Neural progenitor cell (in vitro differentiated cells): Measurements from ENCODE around the gene PRSS38. TPM values are rescaled to one million over a fixed set of nuclear protein-coding genes. Genes with fewer than 3 reads are reported as not detected.
"Not testable (repeated sequence)": the region's sequence is repeated elsewhere in the genome, so short reads cannot be mapped to it uniquely, and the experiment has no call there.

Source experiments
- DNase-seq: peaks from one replicate; pipeline ENCODE4 v3.0.0-alpha.2; 2016; ENCODE audit warnings: low spot score
- H2AFZ ChIP-seq: fragments of 200-600 bp; sonication (generic); replicated peaks from 2 replicates; pipeline ENCODE4 v1.6.1; 2016; ENCODE audit warnings: antibody characterized with exemption
- H3F3A ChIP-seq: fragments of 200-600 bp; sonication (generic); 2 replicates; pipeline ENCODE4 v1.6.1; 2016; ENCODE audit warnings: antibody characterized with exemption, low read depth
- H3K27ac ChIP-seq: fragments of 200-600 bp; sonication (generic); 2 replicates; pipeline ENCODE4 v1.5.1; 2016; ENCODE audit warnings: mild to moderate bottlenecking
- H3K27me3 ChIP-seq: fragments of 200-600 bp; sonication (generic); 2 replicates; pipeline ENCODE4 v1.6.1; 2016; ENCODE audit warnings: mild to moderate bottlenecking, moderate library complexity
- H3K36me3 ChIP-seq: fragments of 200-600 bp; sonication (generic); 2 replicates; pipeline ENCODE4 v1.5.1; 2016
- H3K4me1 ChIP-seq: fragments of 200-600 bp; sonication (generic); 2 replicates; pipeline ENCODE4 v1.6.1; 2016; ENCODE audit warnings: mixed run types
- H3K4me2 ChIP-seq: fragments of 200-600 bp; sonication (generic); 2 replicates; pipeline ENCODE4 v1.6.1; 2016
- H3K4me3 ChIP-seq: fragments of 200-600 bp; sonication (generic); 2 replicates; pipeline ENCODE4 v1.5.1; 2016
- H3K79me2 ChIP-seq: fragments of 200-600 bp; sonication (generic); 2 replicates; pipeline ENCODE4 v1.6.1; 2016; ENCODE audit warnings: low read depth
- H3K9ac ChIP-seq: fragments of 200-600 bp; sonication (generic); 2 replicates; pipeline ENCODE4 v1.6.1; 2016
- H3K9me3 ChIP-seq: fragments of 200-600 bp; sonication (generic); 2 replicates; pipeline ENCODE4 v1.5.1; 2016; ENCODE audit warnings: low read depth
- H4K20me1 ChIP-seq: fragments of 200-600 bp; sonication (generic); 2 replicates; pipeline ENCODE4 v1.6.1; 2016; ENCODE audit warnings: low read depth
- H3K27ac Mint-ChIP-seq: 3 replicates; pipeline ENCODE4 v1.8.0; 2021; ENCODE audit warnings: mixed read lengths
- H3K27me3 Mint-ChIP-seq: 2 replicates; pipeline ENCODE4 v1.8.0; 2022; ENCODE audit warnings: low read depth, mild to moderate bottlenecking, inconsistent platforms, moderate library complexity, mixed read lengths; ENCODE audit not compliant: insufficient read depth
- H3K36me3 Mint-ChIP-seq: 3 replicates; pipeline ENCODE4 v1.8.0; 2021; ENCODE audit warnings: mixed read lengths
- H3K4me1 Mint-ChIP-seq: 3 replicates; pipeline ENCODE4 v1.8.0; 2021; ENCODE audit warnings: mixed read lengths
- H3K4me3 Mint-ChIP-seq: 3 replicates; pipeline ENCODE4 v1.8.0; 2021; ENCODE audit warnings: mild to moderate bottlenecking, moderate library complexity, mixed read lengths
- H3K9me3 Mint-ChIP-seq: 3 replicates; pipeline ENCODE4 v1.8.0; 2020; ENCODE audit warnings: mixed read lengths
- EZH2 ChIP-seq: fragments of 200-600 bp; sonication (generic); IDR thresholded peaks from 2 replicates; pipeline ENCODE4 v1.6.1; 2017; ENCODE audit warnings: antibody characterized with exemption, mild to moderate bottlenecking, moderate library complexity
- EZH2phosphoT487 ChIP-seq: fragments of 200-600 bp; sonication (generic); IDR thresholded peaks from 2 replicates; pipeline ENCODE4 v1.6.1; 2017; ENCODE audit warnings: antibody characterized with exemption
- total RNA-seq: library from RNA; depleted of rRNA; stranded (reverse); fragments of >200 nt; gene quantifications from 2 replicates; pipeline ENCODE4 v1.2.3, GENCODE V29; 2015; ENCODE audit warnings: low replicate concordance
- TF ChIP-seq, protein P1 (sequence below): fragments of 200-600 bp; sonication (generic); IDR thresholded peaks from 2 replicates; pipeline ENCODE4 v1.5.1; 2017; ENCODE audit warnings: antibody characterized with exemption, mild to moderate bottlenecking

The PRSS38 gene
- total RNA-seq, 1 donor from 2014 or later, result not detected

DNA sequence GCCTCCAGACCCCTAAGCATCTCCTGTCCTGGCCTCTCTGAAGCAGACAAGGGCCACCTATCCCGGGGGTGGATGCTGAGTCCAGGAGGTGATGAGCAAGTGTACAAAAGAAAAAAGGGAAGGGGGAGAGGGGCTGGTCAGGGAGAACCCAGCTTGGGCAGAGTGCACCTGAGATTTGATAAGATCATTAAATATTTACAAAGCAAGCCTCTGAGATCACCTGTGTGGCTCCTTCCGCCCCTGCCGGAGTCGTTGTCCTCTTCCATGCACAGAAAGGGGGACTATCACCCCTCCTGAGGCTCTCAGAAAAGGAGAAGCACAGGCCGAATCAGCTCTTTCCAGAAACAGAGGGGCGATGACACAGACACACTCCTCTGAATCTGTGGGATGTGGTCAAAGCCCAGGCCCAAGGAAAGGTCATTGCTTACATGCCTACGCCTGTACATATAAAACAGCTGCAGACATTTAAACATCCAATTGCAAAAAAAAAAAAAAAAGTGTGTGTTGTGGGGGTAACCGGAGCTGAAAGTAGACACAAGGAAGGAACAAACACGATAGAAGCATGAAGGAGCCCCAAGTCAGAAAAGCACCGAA, 30.9 kb downstream of the PRSS38 start:
- Mint-ChIP-seq H3K27me3 (peaks cover 4% of the 10 kb centered on the region), H3K27ac (no peak overlapping the region), H3K4me1 (peaks cover 2% of the 10 kb centered on the region), H3K9me3 (peaks cover 6% of the 10 kb centered on the region), H3K36me3 (no peaks in the 10 kb centered on the region), H3K4me3 (no peak overlapping the region)
- TF ChIP-seq EZH2 (no peak), EZH2phosphoT487 (no peak)
- TF ChIP-seq, protein P1, sequence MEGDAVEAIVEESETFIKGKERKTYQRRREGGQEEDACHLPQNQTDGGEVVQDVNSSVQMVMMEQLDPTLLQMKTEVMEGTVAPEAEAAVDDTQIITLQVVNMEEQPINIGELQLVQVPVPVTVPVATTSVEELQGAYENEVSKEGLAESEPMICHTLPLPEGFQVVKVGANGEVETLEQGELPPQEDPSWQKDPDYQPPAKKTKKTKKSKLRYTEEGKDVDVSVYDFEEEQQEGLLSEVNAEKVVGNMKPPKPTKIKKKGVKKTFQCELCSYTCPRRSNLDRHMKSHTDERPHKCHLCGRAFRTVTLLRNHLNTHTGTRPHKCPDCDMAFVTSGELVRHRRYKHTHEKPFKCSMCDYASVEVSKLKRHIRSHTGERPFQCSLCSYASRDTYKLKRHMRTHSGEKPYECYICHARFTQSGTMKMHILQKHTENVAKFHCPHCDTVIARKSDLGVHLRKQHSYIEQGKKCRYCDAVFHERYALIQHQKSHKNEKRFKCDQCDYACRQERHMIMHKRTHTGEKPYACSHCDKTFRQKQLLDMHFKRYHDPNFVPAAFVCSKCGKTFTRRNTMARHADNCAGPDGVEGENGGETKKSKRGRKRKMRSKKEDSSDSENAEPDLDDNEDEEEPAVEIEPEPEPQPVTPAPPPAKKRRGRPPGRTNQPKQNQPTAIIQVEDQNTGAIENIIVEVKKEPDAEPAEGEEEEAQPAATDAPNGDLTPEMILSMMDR, result no peak
- Histone ChIP-seq H3K36me3 (no peaks in the 10 kb centered on the region), H3K79me2 (no peaks in the 10 kb centered on the region), H4K20me1 (no peaks in the 10 kb centered on the region), H3F3A (no peaks in the 10 kb centered on the region), H3K9me3 (no peaks in the 10 kb centered on the region), H3K4me2 (no peak overlapping the region), H2AFZ (no peak overlapping the region), H3K9ac (no peak overlapping the region), H3K4me3 (no peak overlapping the region), H3K4me1 (no peaks in the 10 kb centered on the region), H3K27ac (no peak overlapping the region), H3K27me3 (no peaks in the 10 kb centered on the region)
- DNase-seq, result no peak

DNA sequence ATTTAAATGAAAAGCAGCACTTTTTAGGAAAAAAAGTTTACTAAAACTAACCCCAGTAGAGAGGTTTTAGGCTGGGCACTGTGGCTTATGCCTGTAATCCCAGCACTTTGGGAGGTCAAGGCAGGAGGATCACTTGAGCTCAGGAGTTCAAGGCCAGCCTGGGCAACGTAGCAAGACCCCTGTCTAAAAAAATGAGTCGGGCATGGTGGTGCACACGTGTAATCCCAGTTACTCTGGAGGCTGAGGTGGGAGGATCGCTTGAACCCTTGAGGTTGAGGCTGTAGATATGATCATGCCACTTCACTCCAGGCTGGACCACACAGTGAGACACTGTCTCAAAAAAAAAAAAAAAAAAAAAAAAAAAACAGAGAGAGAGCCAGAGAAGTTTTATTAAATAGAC, 31.6 kb downstream of the PRSS38 start:
- not testable (repeated sequence) for H2AFZ ChIP-seq, H3K27me3 ChIP-seq, H3K27ac ChIP-seq, H3K9me3 ChIP-seq, H3K36me3 Mint-ChIP-seq, H3K9me3 Mint-ChIP-seq, H3K36me3 ChIP-seq, H3K27me3 Mint-ChIP-seq, H3K4me3 Mint-ChIP-seq, DNase-seq, H3K79me2 ChIP-seq, H3K27ac Mint-ChIP-seq, H3K4me1 Mint-ChIP-seq, H3F3A ChIP-seq, H4K20me1 ChIP-seq, H3K4me3 ChIP-seq, H3K4me1 ChIP-seq, H3K4me2 ChIP-seq, H3K9ac ChIP-seq

DNA sequence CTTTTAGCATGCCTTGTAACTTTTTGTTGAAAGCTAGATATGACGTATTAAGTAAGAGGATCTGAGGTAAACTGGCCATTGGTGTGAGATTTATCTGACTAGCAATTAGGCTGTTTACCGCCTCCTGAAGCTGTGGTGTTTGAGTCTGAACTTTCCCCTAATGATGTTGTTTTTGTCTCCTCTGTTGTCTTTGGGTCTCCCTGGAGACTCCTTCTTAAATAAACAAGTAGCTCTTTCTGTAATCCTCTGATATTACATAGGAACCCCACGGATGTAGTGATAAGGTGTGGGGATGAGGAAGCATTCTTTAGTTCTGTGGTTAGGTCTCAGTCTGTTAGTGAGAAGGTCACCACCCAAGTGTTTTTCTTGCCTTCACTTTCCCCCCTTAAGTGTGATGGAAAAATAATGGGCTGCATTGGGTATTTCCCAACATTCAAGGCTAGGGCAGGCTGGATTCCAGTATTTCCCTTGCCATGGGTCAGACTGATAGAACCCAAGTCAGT, 33.0 kb downstream of the PRSS38 start:
- Histone ChIP-seq H3K4me1 (no peaks in the 10 kb centered on the region), H2AFZ (no peak overlapping the region), H3K79me2 (no peaks in the 10 kb centered on the region), H3K27ac (no peak overlapping the region), H3K4me2 (no peak overlapping the region), H4K20me1 (no peaks in the 10 kb centered on the region), H3K9ac (no peak overlapping the region), H3K4me3 (no peak overlapping the region), H3K36me3 (no peaks in the 10 kb centered on the region), H3F3A (no peaks in the 10 kb centered on the region), H3K9me3 (no peaks in the 10 kb centered on the region), H3K27me3 (no peaks in the 10 kb centered on the region)
- Mint-ChIP-seq H3K9me3 (peaks cover 6% of the 10 kb centered on the region), H3K27ac (no peak overlapping the region), H3K27me3 (peaks cover 4% of the 10 kb centered on the region), H3K4me1 (no peaks in the 10 kb centered on the region), H3K36me3 (no peaks in the 10 kb centered on the region), H3K4me3 (no peak overlapping the region)
- TF ChIP-seq, protein P1, result no peak
- TF ChIP-seq EZH2 (no peak), EZH2phosphoT487 (no peak)
- no peak for DNase-seq

- peaks cover 6% of the 10 kb centered on the region for H3K9me3 Mint-ChIP-seq
- no peaks in the 10 kb centered on the region for H4K20me1 ChIP-seq
These were observed 33.8 kb downstream of the PRSS38 start for GRCh38 chr1:227849251-227849650.

More at GRCh38 chr1:227849251-227849650, 33.8 kb downstream of the PRSS38 start:
- Histone ChIP-seq H3F3A (no peaks in the 10 kb centered on the region), H2AFZ (no peak overlapping the region), H3K27ac (no peak overlapping the region), H3K36me3 (no peaks in the 10 kb centered on the region), H3K79me2 (no peaks in the 10 kb centered on the region), H3K4me3 (no peak overlapping the region), H3K4me2 (no peak overlapping the region), H3K9ac (no peak overlapping the region), H3K9me3 (no peaks in the 10 kb centered on the region), H3K4me1 (no peaks in the 10 kb centered on the region), H3K27me3 (no peaks in the 10 kb centered on the region)
- H3K4me1 Mint-ChIP-seq, result no peaks in the 10 kb centered on the region
- no peaks in the 10 kb centered on the region for H3K36me3 Mint-ChIP-seq
- no peak overlapping the region for H3K4me3 Mint-ChIP-seq
- DNase-seq, result no peak
- TF ChIP-seq EZH2phosphoT487, result no peak
- TF ChIP-seq, protein P1, result no peak
- no peak for TF ChIP-seq EZH2
- peaks cover 3% of the 10 kb centered on the region for H3K27me3 Mint-ChIP-seq
- H3K27ac Mint-ChIP-seq, result no peak overlapping the region
